Aorta (tissue), 5 donors: ENCODE measurements around the gene KANSL2. TPM values are rescaled to one million over a fixed set of nuclear protein-coding genes. Genes with fewer than 3 reads are reported as not detected.
"Not testable (repeated sequence)": the region's sequence is repeated elsewhere in the genome, so short reads cannot be mapped to it uniquely, and the experiment has no call there.

ENCODE experiments used
- ATAC-seq: fragments of 200-7000 bp; cut with Tn5 transposase; one replicate; pipeline ENCODE4 v1.9.1; 2022; ENCODE audit warnings: moderate library complexity; ENCODE audit not compliant: low FRiP score
- DNase-seq, 2 donors: peaks; one replicate each; pipeline ENCODE4 v3.0.0-alpha.2; 2020
- H3K27ac ChIP-seq, 2 donors: one replicate each; pipeline ENCODE4 v1.5.1; 2013; ENCODE audit warnings: low read length in 2 of 2, mild to moderate bottlenecking in 2 of 2, moderate library complexity in 2 of 2, control low read depth in 1 of 2, inconsistent platforms in 1 of 2, low read depth in 1 of 2
- H3K27me3 ChIP-seq, 2 donors: one replicate each; pipeline ENCODE4 v1.6.1; 2013; ENCODE audit warnings: control low read depth in 1 of 2, low read length in 1 of 2, mild to moderate bottlenecking in 1 of 2, moderate library complexity in 1 of 2; ENCODE audit not compliant: insufficient read depth in 2 of 2, control insufficient read depth in 1 of 2
- H3K36me3 ChIP-seq, 2 donors: one replicate each; pipeline ENCODE4 v1.6.1; 2013; ENCODE audit warnings: control low read depth in 1 of 2, low read length in 1 of 2, mild to moderate bottlenecking in 1 of 2; ENCODE audit not compliant: insufficient read depth in 2 of 2, control insufficient read depth in 1 of 2
- H3K4me1 ChIP-seq, 2 donors: one replicate each; pipeline ENCODE4 v1.6.1; 2013; ENCODE audit warnings: low read length in 2 of 2, control low read depth in 1 of 2, mild to moderate bottlenecking in 1 of 2, moderate library complexity in 1 of 2; ENCODE audit not compliant: insufficient read depth in 2 of 2, control insufficient read depth in 1 of 2
- H3K4me3 ChIP-seq, 2 donors: one replicate each; pipeline ENCODE4 v1.5.1; 2013; ENCODE audit warnings: low read length in 2 of 2, control low read depth in 1 of 2, mild to moderate bottlenecking in 1 of 2
- H3K9me3 ChIP-seq: one replicate; pipeline ENCODE4 v1.6.1; 2013; ENCODE audit warnings: mild to moderate bottlenecking, low read length; ENCODE audit not compliant: control insufficient read depth
- WGBS, 2 donors: extraction: QIAGEN DNeasy Blood & Tissue Kit; methylation state at CpG; one replicate each; pipeline ENCODE4 v1.1.7; 2013; 5-methylcytosine and 5-hydroxymethylcytosine counted together
- intact Hi-C, 2 donors: fragments of 100-400 bp; cut with DNase I; formaldehyde crosslinking; loops; one replicate each; pipeline versions ENCODE4 v1.14.2 to v1.15.0; 2022
- polyA plus RNA-seq, 2 donors: library from polyadenylated mRNA; stranded (reverse); fragments of 200-250 nt; gene quantifications; one replicate each; pipeline ENCODE4 v1.2.3, GENCODE V29; 2013
- total RNA-seq, 2 donors: library from RNA; stranded (reverse); fragmentation: NEBNext Ultra II Directional; extraction: Animal tissue kit (Norgen Biotek cat#: 25700); gene quantifications; one replicate each; pipeline ENCODE4 v1.2.1, GENCODE V29; 2021
- donor health status: healthy with polysubstance abuse.
- donor health status: Bipolar disorder and iron deficiency.
- donor health status: DM: no; HTN: no; CAD: no.
- donor health status: DM: no; HTN: no; CAD: no.
- donor health status: DM: yes; HTN: yes; CAD: no.

The KANSL2 gene
- total and polyA plus RNA-seq, 4 donors, result 18.7 to 31.0 (median 24.5) TPM

DNA sequence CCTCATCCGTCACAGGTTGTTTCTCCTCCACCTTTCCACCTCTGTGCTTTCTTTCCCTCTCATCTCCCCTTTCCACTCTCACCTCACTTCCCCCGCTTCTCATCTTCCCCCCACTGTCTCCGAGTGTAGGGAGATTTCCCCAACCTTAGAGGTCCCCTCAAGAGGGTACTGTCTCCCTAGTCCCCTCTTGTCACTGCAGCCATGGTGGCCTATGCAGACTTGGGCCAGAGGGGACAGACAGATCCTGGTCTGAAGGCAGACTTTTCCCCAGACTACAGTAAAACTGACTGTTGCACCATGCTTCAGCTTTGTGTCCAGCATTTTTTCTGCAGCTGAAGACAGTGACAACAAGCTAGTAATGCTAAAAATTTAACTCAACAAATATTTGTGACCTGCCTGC, 41.2 kb downstream of the KANSL2 start:
- H3K27me3 ChIP-seq, result no peaks in the 10 kb centered on the region
- no peak overlapping the region for H3K4me3 ChIP-seq
- 93% methylated on average over 3 of the region's 3 CpGs for WGBS, 2 donors
- no peak for DNase-seq
- H3K27ac ChIP-seq, result no peak overlapping the region
- intact Hi-C loops, result no loop called here
- H3K9me3 ChIP-seq, result no peaks in the 10 kb centered on the region
- no peak for ATAC-seq
- H3K4me1 ChIP-seq, result no peaks in the 10 kb centered on the region
- peaks cover 0 to 1% of the 10 kb centered on the region in 2 donors for H3K36me3 ChIP-seq

DNA sequence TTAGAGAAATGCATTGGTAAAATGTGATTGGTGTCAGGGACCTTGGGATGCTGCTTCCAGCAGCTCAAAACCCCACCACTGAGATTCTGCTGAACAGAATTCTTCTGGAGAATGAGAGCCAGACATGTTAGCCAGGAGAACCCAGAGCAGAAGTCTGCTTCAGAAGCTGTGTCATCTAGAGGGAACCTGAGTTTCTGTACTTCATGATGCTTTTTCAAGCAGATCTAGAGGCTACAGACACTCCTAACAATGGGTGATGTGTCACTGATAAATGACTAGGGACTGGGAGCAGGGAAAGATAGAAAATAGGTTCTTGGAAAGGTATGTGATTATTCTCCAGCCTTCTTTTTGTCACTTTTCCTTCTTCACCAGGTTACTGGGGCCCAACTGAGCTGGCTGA, 41.6 kb downstream of the KANSL2 start:
- Histone ChIP-seq H3K4me3 (no peak overlapping the region), H3K27me3 (no peaks in the 10 kb centered on the region), H3K9me3 (no peaks in the 10 kb centered on the region), H3K27ac (no peak overlapping the region), H3K36me3 (peaks cover 0 to 1% of the 10 kb centered on the region in 2 donors), H3K4me1 (no peaks in the 10 kb centered on the region)
- DNase-seq (no peak), ATAC-seq (no peak)
- intact Hi-C loops, result no loop called here

GRCh38 chr12:48631071-48631470, 51.0 kb downstream of the KANSL2 start:
- Histone ChIP-seq H3K27me3 (no peaks in the 10 kb centered on the region), H3K27ac (no peak overlapping the region), H3K4me3 (no peak overlapping the region), H3K9me3 (peaks cover 2% of the 10 kb centered on the region), H3K36me3 (no peaks in the 10 kb centered on the region), H3K4me1 (no peaks in the 10 kb centered on the region)
- DNase-seq, result no peak
- intact Hi-C loops, result no loop called here
- no peak for ATAC-seq
- 38% methylated on average over 1 of the region's 1 CpG for WGBS, 2 donors

DNA sequence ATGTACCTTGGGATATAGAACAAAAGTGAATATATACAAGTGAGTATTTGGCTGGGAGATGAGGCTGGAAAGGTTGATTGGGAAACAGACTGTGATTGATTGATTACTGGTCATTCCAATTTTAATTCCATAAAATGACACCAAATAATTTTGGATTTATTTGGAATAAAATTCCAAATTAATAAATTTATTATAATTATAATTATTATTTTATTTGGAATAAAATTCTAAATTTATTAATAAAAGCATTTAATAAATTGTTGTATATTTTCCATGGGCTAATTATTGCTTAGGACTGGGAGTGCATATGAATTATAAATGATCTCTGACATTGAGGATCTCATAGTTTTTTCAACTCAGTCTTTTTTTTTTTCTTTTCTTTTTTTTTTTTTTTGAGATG, 51.7 kb downstream of the KANSL2 start:
- no peak for ATAC-seq
- Histone ChIP-seq H3K4me1 (no peaks in the 10 kb centered on the region), H3K36me3 (no peaks in the 10 kb centered on the region), H3K9me3 (peaks cover 2% of the 10 kb centered on the region), H3K27me3 (no peaks in the 10 kb centered on the region), H3K27ac (no peak overlapping the region), H3K4me3 (no peak overlapping the region)
- DNase-seq, result no peak
- intact Hi-C loops, result no loop called here

DNA sequence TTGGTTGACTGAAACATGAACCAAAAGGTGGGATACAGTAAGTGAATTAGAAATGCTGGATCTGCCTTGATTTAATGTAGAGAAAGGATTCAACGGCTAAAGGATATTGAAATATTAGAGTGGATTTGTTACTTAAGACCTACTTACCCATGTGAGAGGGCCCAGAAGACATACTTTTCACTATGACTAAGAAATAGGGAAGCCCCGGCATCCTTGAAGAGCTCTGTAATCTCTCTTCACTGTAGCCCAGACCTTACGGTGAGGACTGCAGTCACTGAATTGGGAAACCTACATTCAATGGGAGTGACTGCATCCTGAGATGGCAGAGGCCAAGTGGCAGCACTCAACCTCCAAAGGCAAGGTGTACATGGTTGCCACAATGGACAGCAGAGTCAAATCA, 52.5 kb downstream of the KANSL2 start:
- intact Hi-C loops, result no loop called here
- WGBS, 2 donors, result 90 to 94% methylated on average over 3 of the region's 3 CpGs
- peaks cover 2% of the 10 kb centered on the region for H3K9me3 ChIP-seq
- H3K36me3 ChIP-seq, result no peaks in the 10 kb centered on the region
- DNase-seq (no peak), ATAC-seq (no peak)
- no peaks in the 10 kb centered on the region for H3K27me3 ChIP-seq
- no peaks in the 10 kb centered on the region for H3K4me1 ChIP-seq
- no peak overlapping the region for H3K4me3 ChIP-seq
- no peak overlapping the region for H3K27ac ChIP-seq

DNA sequence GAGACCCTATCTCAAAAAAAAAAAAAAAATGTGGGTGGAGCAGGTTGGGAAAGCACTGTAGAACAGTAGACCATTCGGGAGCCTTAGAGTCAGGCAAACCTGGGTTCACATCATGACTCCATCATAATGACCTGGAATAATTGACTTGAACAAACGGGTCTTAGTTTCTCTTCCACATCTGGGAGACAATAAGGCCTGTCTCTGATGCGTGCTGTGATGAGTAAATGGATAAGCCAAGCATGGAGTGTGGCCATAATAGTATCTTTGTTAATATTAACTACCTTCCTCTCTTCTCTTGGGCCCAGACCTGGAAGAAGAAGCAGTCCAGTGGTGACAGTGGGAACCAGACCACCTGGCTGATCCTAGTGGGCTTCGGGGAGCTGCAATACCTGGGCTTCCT, 54.5 kb downstream of the KANSL2 start:
- DNase-seq (no peak), ATAC-seq (no peak)
- H3K4me1 ChIP-seq, result no peaks in the 10 kb centered on the region
- no peaks in the 10 kb centered on the region for H3K27me3 ChIP-seq
- intact Hi-C loops, result no loop called here
- H3K27ac ChIP-seq, result no peak overlapping the region
- 74 to 83% methylated on average over 4 of the region's 4 CpGs for WGBS, 2 donors
- peaks cover 4% of the 10 kb centered on the region for H3K9me3 ChIP-seq
- no peaks in the 10 kb centered on the region for H3K36me3 ChIP-seq
- H3K4me3 ChIP-seq, result no peak overlapping the region

- H3K4me3 ChIP-seq, H3K27me3 ChIP-seq, H3K36me3 ChIP-seq, H3K27ac ChIP-seq, intact Hi-C loops, H3K4me1 ChIP-seq, H3K9me3 ChIP-seq, ATAC-seq, DNase-seq: not testable (repeated sequence)
- WGBS, 2 donors, result 87 to 92% methylated on average over 7 of the region's 7 CpGs
Observed at GRCh38 chr12:48622997-48623396, 59.0 kb downstream of the KANSL2 start.

DNA sequence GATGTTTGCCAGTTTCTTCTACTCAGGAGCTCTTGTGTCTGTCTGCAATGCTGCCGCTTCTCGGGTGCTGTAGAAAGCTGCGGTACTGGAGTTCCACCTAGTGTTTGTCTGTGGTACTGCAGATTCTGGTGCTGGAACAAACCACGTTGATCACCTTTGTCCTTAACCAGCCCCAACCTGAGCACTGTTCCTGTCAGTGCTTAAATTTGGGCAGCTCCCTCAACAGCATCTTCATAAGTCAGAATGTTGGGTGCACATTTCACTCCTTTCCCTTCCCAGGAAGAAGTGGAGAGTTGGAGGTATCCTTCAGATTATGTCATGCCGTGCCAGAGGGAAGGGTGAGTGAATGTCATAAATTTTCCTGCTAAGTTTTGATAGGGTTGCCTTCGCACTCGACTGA, 63.5 kb downstream of the KANSL2 start:
- no peaks in the 10 kb centered on the region for H3K36me3 ChIP-seq
- WGBS, 2 donors, result 8 to 13% methylated on average over 7 of the region's 7 CpGs
- H3K4me3 ChIP-seq, result no peak overlapping the region
- peak in 1 of 2 donors; percentile 64 for DNase-seq
- H3K9me3 ChIP-seq, result peaks cover 4% of the 10 kb centered on the region
- no peaks in the 10 kb centered on the region for H3K27me3 ChIP-seq
- H3K4me1 ChIP-seq, result no peaks in the 10 kb centered on the region
- intact Hi-C loops, result no loop called here
- ATAC-seq, result peak; percentile 81
- no peak overlapping the region for H3K27ac ChIP-seq

DNA sequence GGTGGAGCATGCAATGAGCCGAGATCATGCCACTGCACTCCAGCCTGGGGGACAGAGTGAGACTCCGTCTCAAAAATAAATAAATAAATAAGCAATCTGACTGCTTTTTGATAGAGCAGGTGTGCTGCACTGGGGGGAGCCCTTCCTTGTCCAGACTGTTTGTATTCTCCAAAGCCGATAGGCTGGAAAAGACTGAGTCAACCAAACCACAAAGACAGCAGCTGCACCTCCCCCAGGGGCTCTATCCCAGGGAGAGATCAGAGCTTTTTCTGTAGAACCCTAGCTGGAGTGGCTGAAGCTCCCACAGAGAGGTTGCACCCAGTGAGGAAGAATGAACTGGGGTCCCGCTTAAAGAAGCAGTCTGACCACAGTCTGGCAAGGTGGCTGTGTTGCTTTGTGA, 66.4 kb downstream of the KANSL2 start:
- intact Hi-C loops, result no loop called here
- Histone ChIP-seq H3K36me3 (no peaks in the 10 kb centered on the region), H3K27me3 (no peaks in the 10 kb centered on the region), H3K27ac (no peak overlapping the region), H3K4me3 (no peak overlapping the region), H3K4me1 (no peaks in the 10 kb centered on the region), H3K9me3 (peaks cover 4% of the 10 kb centered on the region)
- DNase-seq (no peak), ATAC-seq (no peak)
- 88 to 89% methylated on average over 4 of the region's 4 CpGs for WGBS, 2 donors
